HG03342 (cell line): ENCODE data around the gene SSC4D.
A peak's percentile ranks its signal among the peaks of the same experiment; 100 is the strongest.
"Not testable (repeated sequence)": the region's sequence is repeated elsewhere in the genome, so short reads cannot be mapped to it uniquely, and the experiment has no call there.

Experiments
- ATAC-seq: cut with Tn5 transposase; IDR thresholded peaks from one replicate; pipeline ENCODE4 v1.9.1; 2021; ENCODE audit warnings: mild to moderate bottlenecking, moderate library complexity; ENCODE audit not compliant: unreplicated experiment

SSC4D gene

DNA sequence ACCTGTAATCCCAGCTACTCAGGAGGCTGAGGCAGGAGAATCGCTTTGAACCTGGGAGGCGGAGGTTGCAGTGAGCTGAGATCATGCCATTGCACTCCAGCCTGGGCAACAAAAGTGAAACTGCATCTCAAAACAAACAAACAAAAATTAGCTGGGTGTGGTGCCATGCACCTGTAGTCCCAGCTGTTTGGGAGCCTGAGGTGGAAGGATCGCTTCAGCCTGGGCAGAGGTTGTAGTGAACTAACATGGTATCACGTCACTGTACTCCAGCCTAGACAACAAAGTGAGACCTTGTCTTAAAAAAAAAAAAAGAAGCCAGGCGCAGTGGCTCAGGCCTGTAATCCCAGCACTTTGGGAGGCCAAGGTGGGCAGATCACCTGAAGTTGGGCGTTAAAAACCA, 21.7 kb downstream of the SSC4D start:
- not testable (repeated sequence) for ATAC-seq

DNA sequence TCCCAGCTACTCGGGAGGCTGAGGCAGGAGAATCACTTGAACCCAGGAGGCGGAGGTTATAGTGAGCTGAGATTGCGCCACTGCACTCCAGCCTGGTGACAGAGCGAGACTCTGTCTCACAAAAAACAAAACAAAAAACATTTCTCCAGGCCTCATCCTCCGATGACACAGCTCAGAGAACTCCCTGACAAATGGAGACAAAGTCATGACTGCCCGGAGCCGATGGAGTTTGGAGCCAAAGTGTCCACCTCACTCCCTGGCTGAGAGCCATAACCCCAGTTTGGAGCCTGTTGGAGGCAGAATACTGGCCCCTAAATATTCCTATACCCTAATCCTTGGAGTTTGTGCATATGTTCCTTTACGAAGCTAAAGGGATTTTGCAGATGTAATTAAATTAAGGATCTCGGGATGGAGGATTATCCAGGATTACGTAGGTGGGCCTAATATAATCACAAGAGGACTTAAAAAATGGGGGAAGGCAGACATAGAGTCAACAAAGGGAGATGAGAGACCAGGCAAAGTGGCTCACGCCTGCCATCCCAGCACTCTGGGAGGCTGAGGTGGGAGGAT, 22.7 kb downstream of the SSC4D start:
- ATAC-seq = no peak

DNA sequence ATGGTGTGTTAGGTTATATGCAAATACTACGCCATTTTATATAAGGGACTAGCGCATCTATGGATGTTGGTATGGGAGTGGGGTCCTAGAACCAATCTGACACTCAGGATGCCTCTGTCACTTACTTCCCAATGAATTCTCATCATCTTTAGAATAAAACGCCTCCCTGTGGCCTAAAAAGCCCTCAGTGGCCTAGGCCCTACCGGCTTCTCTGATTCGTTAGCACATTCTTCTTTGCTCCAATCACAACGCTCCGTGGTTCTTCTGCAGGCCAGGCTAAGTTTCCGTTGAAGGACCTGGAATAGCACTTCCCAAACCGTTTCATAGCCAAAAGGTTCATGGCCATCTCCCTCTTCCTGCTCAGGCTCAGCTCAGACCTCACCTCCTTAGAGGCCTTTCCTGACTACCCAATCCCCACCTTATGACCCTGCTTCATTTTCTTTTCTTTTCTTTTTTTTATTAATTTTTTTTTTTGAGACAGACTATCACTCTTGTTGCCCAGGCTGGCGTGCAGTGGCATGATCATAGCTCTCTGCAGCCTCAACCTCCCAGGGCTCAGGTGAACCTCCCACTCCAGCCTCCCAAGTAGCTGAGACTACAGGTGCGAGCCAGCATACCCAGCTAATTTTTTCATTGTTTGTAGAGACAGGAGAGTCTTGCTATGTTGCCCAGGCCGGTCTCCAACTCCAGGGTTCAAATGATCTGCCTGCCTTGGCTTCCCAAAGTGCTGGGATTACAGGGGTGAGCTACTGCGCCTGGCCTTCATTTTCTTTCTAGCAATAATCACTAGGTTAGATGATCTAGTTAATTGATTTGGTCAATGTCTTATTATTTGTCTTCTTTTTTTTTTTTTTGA, 26.2 kb downstream of the SSC4D start:
- ATAC-seq = no peak

DNA sequence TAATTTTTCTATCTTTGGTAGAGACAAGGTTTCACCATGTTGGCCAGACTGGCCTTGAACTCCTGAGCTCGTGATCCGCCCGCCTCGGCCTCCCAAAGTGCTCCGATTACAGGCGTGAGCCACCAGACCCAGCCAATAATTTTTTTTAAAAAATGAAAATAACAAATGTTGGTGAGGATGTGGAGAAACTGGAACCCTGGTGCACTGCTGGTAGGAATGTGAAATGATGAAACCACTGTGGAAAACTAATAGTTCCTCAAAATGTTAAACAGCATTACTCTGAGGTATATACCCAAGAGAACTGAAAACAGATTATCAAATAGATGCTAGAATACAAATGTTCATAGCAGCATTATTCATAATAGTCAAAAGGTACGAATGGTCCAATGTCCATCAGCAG, 27.7 kb downstream of the SSC4D start:
- ATAC-seq = no peak

DNA sequence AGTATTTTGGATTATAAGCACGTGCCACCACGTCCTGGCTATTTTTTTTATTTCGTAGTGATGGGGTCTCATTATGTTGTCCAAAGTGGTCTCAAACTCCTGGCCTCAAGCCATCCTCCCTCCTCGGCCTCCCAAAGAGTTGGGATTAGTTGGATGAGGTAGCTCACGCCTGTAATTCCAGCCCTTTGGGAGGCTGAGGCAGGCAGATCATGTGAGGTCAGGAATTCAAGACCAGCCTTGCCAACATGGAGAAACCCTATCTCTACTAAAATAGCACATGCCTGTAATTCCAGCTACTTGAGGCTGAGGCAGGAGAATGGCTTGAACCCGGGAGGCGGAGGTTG, 28.9 kb downstream of the SSC4D start:
- no peak for ATAC-seq

DNA sequence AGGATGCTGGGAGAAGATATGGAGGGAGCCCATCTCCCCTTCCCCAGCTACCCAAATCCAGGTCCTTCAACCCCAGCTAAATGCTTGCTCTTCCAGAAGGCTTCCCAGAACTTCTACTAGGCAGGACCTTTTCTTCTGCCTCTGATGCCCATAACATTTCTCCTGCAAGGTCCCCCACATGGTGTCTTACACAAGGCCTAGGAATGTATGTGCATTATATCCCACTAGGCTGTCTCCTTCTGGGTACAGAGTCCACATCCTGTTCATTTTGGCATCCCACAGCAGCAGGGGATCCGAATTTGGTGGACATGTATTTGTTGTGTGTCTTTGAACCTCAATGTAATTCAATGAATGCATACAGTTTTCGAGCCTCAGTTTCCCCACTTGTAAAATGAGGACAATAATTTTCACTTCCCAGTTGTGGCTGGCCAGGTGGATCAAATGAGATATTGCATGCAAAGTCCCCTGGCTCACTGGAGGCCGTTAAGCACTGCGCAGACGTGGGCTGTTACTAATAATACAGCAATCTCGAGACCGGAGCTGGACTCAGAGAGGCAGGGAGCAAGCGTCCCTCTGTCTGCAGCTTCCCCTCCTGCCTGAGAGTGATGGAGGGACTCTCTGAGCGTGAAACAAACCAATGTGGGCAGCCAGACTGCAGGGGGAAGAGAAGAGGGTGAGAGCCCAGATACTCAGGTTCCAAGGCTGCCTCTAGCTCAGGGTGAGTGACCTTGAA, 32.1 kb downstream of the SSC4D start:
- no peak for ATAC-seq

DNA sequence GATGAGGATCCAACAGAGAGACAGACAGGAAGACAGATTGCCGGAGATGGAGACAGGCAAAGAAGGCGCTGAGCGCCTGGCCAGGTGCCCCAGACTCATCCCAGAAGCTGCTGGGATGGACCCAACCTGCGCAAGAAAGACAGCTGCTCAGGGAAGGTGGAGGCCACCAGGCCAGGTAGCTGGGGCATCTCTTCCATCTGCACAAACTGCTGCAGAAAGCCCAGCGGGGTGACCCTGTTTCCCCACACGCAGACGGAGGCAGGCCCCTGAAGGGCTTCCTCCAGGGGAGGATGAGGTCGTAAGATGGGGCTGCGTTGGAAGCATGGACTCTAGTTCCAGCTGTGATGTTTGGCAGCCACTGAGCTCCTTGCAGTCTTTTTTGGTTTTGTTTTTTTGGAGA, 34.2 kb downstream of the SSC4D start:
- ATAC-seq = no peak

DNA sequence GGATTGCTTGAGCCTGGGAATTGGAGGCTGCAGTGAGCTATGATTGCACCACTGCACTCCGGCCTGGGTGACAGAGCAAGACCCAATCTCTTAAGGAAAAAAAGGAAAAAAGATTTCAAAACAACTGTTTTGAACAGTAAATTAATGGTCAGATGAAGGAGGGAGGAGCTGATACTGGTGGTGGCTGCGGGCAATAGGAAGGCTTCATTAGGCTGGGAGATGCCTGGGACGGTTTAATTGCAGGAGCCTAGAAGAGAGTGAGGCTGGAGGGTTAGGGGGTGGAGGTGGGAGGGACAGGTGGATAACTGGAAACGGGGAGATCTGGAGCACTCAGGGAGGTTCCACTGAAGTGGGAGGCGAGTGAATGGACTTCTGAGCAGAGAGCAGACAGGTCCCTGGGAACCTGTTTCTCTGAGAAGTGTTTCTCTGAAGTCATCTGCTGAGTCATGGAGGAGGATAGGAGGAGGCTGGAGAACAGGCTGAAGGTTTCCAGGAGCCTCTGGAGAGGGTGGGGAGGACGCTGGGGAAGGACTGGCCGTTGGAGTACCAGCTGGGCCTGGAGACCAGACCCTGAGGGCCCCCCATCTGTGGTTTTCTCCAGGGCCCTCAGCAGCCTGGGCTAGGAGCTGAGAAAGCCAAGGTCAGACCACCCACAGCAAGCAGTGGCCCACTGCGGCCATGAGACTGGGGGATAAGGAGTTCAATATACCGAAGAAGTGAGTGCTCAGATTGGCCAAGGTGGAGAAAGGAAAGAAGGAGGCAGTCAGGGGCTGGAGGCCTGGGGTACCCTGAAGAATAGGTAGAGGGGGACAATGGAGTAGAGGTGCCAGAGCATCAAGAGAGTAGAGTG, 36.3 kb downstream of the SSC4D start:
- no peak for ATAC-seq

DNA sequence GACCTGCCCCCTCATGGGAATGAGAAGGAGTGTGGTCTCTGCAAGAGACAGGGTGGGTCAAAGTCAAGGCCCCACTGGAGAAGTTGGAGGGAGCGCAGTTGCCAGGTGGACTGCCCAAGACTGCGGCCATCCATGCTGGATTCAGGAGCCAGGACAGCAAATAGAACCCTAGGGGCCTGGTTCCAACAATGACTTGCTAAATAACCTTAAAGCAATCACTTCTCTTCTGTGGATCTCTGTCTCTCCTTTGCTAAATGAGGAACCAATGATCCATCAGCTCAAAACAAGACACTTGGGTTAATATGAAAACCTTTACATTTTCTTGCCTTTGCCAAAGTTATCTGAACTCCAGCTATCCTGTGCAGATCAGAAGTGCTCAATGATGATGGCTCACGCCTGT, 38.1 kb downstream of the SSC4D start:
- no peak for ATAC-seq

DNA sequence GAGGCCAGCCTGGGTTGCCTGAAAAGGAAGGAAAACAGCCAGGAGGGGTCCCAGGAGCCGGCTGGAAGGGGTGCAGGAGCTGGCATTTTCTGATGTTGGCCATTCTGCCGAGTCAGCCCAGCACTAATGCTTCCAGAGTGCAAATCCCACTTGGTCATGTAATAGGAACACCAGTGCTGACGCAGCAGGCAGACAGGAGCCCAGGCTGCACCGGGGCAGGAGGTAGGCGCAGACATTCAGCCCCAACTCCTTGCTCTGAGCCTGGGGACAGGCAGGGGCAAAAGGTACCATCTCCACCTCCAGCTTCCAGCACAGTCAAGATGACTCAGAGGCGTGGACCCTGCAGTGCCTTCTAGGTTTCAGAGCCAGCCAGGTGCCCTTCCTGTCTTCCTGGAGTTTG, 40.5 kb downstream of the SSC4D start:
- ATAC-seq = no peak

DNA sequence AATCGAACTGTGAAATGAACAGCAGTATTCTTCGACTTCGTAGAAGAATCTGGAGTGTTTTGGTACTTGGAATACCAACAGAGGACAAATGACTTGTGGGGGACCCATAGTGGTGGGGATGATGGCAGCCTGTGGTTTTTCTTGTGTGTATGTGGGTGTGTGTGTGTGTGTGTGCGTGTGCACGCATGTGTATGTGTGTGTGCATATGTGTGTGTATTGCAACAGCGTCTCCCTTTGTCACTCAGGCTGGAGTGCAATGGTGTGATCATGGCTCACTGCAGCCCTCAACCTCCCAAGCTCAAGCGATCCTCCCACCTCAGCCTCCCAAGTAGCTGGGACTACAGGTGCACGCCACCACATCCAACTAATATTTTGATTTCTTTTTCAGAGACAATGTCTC, 41.3 kb downstream of the SSC4D start:
- no peak for ATAC-seq

DNA sequence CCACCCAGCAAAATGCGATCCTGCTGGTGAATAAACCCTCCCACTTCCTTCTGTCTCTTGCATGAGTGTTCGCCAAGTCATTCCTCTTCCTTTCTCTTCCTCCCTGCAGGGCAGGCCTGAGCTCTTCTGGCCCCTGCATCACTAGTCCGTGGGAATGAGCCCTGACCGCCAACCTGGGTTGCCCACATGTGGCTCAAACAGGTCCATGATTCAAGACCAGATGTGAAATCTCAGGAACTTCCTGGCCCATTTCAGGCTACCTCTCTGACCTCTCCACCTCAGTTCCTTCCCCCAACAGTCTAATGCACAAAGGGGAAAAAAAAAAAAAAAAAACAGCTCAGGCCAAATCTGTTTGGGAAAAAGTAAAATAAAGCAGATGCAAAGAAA, 45.3 kb downstream of the SSC4D start:
- ATAC-seq = peak; percentile 7

DNA sequence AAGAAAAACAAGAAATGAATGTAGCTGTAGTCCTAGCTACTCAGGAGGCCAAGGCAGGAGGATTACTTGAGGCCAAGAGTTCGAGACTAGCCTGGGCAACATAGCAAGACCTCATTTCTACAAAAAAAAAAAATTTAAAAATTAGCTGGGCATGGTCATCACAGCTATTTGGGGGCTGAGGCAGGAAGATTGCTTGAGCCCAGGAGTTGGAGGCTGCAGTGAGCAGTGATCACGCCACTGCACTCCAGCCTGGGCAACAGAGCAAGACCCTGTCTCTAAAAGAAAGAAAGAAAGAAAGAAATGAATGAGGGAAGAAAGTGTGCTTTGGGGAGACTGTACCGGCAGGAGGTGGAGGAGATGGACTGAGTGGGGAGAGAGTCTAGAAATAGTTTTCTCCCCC, 45.7 kb downstream of the SSC4D start:
- not testable (repeated sequence) for ATAC-seq

DNA sequence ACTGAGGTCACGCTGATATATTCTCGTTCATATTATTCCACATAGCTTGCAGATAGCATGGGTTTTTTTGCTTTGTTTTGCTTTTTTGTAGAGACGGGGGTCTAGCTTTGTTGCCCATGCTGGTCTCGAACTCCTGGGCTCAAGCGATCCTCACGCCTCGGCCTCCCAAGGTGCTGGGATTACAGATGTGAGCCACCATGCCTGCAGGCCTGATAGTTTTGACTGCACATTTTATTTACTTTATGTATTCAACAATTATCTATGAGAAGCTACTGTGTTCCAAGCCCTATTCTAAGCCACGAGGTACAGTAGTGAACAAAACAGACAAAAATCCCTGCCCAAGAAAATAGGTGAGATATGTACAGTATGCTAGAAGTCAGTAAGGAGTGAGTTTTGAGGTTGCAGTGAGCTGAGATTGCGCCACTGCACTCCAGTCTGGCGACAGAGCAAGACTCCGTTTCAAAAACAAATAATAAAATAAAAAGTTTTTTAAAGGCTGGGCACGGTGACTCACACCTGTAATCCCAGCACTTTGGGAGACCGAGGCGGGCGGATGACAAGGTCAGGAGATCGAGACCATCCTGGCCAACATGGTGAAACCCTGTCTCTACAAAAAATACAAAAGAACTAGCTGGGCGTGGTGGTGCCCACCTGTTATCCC, 49.4 kb downstream of the SSC4D start:
- no peak for ATAC-seq

DNA sequence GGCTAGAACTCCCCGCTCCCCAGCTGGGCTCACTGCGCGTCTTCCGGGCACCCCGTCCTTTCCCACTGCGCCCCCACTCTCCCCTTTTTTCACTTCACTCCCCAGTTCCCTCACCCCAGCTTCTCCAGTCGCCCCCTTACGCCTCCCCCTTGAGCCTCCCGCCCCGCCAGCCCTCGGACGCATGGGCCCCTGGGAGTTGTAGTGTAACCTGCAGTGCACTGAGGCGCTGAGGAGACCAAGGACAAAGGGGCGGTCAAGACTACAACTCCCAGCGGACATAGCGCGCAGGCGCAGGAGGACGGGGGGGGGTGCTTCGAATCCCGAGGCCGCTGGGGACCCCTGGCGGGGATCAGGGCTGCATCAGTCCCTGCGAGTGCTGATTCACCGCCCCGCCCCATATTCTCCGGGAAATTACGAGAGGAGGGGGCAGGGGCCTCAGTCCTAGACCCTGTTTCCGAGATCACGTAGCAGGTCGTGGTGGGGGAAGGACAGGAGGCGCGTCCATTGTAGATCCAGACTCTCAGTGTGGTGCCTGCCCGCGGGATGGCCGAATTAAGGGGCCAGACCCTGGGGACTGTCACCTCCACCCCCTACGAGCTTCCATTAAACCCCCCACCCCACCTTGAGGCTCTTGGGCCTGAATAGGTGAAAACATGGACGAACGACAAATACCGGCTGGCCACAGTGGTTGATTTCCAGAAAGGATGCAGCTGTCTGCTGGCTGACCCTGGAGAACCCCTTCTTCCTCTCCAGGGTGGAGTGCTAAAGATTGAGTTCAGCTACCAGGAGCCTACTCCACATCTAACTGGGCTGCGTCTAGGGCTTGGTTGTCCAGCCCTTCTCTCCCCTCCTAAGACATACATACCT, 50.2 kb downstream of the SSC4D start:
- peak; percentile 83 for ATAC-seq

DNA sequence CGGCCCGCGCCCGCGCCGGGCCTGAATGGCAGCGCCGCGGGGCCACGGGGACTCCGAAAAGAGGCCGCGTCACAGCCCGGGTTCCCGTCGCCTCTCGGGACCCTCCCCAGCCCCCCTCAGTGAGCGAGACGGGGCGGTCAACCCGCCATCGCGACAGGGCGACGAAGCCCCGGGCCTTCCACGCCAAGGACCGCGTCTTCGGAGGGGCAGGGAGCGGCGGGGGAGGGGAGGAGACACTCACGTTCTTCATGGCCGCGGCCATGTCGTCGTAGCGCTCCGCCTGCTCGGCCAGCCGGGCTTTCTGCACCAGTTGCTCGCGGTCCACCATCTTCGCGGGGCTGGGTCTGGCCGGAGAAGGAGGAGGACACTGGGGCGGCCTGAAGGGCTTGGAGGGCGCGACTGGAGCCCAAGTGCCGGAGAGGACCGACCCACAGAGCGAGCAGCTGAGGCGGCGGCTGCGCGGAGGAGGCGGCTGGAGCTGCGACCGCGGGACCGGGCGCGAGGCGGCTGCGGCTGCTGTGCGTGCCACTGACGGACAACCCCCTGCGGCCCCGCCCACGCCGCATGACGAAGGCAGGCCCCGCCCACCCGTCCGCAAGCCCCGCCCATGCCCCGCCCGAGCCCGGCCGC, 50.9 kb downstream of the SSC4D start, which contains the start of gene YWHAG:
Gene YWHAG, minus strand, starts transcription at position 511 of the 630 bp plus-strand sequence. Its CDS starts 183 bp downstream, at position 328.
- peak; percentile 58 for ATAC-seq

DNA sequence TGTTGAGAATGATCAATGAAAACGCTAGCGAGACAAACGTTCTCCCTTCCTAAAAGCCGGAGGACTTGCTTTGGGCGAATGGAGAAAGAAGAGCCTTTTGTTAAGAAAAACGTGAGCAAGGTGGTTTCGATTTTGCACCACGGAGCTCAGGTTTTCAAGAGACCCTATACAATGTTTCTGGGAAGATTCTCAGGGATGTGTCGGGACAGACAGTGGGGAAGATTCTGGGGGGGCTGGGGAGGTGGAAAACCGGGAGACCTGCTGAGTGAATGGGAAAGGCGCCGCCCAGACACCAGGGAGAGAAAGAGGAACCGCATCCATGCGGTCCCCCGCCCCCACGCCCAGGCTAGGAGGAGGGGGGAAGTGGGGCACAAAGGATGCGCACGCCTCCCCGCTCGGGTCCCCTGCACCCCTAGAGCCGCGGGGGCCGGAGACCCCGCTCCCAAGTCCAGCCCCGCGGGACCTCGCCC, 51.5 kb downstream of the SSC4D start:
- ATAC-seq = peak; percentile 37

DNA sequence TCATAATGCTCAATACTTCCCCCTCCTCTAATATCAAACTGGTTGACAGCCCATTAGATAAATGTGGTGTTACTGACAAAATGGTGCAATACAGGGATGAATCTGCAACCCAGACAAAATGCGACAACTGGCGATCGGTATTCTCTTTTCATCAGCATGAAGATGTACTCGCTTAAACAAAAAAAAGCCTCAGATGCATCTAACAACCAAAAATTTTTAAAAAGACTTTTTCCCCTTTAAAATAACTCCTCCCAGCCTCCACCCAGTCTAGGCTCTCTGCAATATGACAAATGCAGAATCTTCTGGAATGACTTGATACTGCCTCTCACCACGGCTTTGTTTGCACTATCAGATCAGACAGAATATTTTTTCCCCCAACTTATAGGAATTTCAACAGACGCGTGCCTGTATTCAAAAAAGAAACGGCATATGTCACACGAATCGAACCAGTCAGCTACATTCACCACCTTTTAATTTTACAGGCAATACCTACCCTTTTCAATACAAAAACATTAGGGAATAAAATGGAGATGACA, 52.0 kb downstream of the SSC4D start:
- no peak for ATAC-seq

DNA sequence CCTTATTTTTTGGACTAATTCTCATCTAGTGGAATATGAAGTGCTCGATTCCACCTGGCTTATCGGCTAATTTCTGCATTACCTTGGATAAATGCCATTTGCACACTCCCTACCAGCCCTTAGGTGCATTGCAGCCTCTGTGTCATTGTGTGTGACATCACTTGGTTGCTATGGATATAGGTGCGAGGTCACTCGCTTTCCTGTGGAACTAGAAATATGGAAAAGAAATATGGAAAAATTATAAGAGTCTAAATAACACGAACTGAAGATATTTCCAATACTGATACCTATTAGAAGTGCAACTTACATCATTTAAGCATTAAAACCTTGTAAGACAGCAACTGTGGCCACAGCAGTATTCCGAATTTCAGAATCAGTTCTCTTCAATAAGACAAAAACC, 52.7 kb downstream of the SSC4D start:
- ATAC-seq = no peak
